Cardiac fibroblast (primary cell): ENCODE measurements around the gene RAB3GAP1.

ENCODE experiments used
- DNase-seq, 2 donors: peaks; one replicate each; pipeline versions ENCODE4 v3.0.0 to v3.0.0-alpha.2; 2010; ENCODE audit warnings: low read depth in 2 of 2
- H3K4me3 ChIP-seq, 2 donors: replicated peaks in 1 of 2; 1 replicate in 1 of 2; 2 replicates in 1 of 2; pipeline ENCODE4 v1.5.1; 2011; ENCODE audit warnings: low read depth in 2 of 2, low read length in 2 of 2, mild to moderate bottlenecking in 2 of 2, moderate library complexity in 1 of 2
- TF ChIP-seq, protein P1 (sequence below): IDR thresholded peaks from one replicate; pipeline ENCODE4 v1.5.1; 2011; ENCODE audit warnings: low read depth, mild to moderate bottlenecking, low read length, inconsistent platforms

The RAB3GAP1 gene

GRCh38 chr2:135182190-135182589 is 130.1 kb downstream of the RAB3GAP1 start:
- no peak overlapping the region for H3K4me3 ChIP-seq
- TF ChIP-seq, protein P1, sequence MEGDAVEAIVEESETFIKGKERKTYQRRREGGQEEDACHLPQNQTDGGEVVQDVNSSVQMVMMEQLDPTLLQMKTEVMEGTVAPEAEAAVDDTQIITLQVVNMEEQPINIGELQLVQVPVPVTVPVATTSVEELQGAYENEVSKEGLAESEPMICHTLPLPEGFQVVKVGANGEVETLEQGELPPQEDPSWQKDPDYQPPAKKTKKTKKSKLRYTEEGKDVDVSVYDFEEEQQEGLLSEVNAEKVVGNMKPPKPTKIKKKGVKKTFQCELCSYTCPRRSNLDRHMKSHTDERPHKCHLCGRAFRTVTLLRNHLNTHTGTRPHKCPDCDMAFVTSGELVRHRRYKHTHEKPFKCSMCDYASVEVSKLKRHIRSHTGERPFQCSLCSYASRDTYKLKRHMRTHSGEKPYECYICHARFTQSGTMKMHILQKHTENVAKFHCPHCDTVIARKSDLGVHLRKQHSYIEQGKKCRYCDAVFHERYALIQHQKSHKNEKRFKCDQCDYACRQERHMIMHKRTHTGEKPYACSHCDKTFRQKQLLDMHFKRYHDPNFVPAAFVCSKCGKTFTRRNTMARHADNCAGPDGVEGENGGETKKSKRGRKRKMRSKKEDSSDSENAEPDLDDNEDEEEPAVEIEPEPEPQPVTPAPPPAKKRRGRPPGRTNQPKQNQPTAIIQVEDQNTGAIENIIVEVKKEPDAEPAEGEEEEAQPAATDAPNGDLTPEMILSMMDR: no peak
- no peak for DNase-seq

DNA sequence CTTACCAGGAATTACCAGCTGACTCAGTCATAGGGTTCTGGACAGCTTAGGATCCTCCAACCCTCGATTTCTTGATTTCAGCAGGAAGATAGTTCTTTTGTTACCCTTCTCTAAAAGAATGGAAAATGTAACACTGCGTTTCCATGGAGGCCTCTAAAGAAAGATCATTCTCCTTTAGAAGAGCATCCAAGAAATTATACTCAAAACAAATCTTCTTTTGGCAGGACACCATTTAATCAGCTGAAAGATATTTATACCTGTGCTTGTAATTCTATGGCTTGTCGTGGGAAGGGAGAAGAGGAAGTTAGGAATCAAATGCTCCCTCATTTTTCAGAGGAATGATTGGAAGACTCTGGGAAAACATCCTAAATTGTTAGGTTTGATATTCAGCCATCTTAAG is 130.5 kb downstream of the RAB3GAP1 start:
- TF ChIP-seq, protein P1: no peak
- no peak overlapping the region for H3K4me3 ChIP-seq
- DNase-seq: no peak

DNA sequence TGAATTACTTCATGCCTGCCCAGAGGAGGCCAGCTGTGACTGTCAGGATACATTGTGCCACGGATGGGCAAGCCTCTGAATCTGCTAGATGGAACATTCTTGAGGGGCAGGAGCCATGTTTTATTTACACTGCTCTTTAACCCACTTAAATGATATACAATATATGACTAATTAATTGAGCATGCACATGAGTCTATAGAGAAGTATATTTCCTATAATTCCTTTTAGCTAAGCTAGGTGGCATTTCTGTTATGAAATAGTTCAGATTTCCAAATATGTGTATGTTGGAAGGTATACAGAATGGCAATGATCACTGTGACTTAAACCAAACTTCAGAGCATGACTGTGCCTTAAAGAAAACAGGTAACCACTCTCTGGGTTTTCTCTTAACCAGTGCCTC is 131.7 kb downstream of the RAB3GAP1 start:
- H3K4me3 ChIP-seq: no peak overlapping the region
- peak in 1 of 2 donors; percentile 20 for DNase-seq
- TF ChIP-seq, protein P1: no peak

- H3K4me3 ChIP-seq: no peak overlapping the region
- peak in 1 of 2 donors; percentile 16 for DNase-seq
- TF ChIP-seq, protein P1: no peak
Observed at GRCh38 chr2:135186054-135186453, 134.0 kb downstream of the RAB3GAP1 start.

- TF ChIP-seq, protein P1: no peak
- H3K4me3 ChIP-seq: no peak overlapping the region
- DNase-seq: no peak
Observed at GRCh38 chr2:135187270-135187669, 135.2 kb downstream of the RAB3GAP1 start.

DNA sequence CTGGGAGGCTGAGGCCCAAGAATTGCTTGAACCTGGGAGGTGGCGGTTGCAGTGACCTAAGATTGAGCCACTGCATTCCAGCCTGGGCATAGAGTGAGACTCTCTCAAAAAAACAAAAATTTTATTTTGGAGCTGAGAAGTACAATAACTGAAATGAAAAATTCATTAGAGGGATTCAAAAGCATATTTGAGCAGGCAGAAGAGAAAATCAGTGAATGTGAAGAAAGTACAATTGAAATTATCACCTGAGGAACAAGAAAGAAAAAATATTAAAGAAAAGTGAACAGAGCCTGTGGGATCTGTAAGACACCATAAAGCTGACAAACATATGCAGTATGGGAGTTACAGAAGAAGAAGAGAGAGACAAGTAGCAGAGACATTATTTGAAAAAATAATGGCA is 137.1 kb downstream of the RAB3GAP1 start:
- H3K4me3 ChIP-seq: no peak overlapping the region
- DNase-seq: no peak
- TF ChIP-seq, protein P1: no peak

GRCh38 chr2:135190799-135191198 is 138.7 kb downstream of the RAB3GAP1 start:
- DNase-seq: peak in 1 of 2 donors; percentile 22
- TF ChIP-seq, protein P1: no peak
- H3K4me3 ChIP-seq: no peak overlapping the region
